Stimulated activated CD4-positive, alpha-beta T cell treated with anti-CD3 and anti-CD28 coated beads, Interleukin-4, amount 100 ng/mL, for 24 hours (primary cell): ENCODE results near the gene ZNF444.
"Not testable (repeated sequence)": the region's sequence is repeated elsewhere in the genome, so short reads cannot be mapped to it uniquely, and the experiment has no call there.

Experiments
- DNase-seq: peaks from one replicate; pipeline ENCODE4 v3.0.0-alpha.2; 2020

The ZNF444 gene

GRCh38 chr19:56148096-56148495 lies 7.0 kb downstream of the ZNF444 start:
- no peak for DNase-seq

GRCh38 chr19:56148955-56149655 lies 8.0 kb downstream of the ZNF444 start:
- not testable (repeated sequence) for DNase-seq

GRCh38 chr19:56149656-56150038 lies 8.6 kb downstream of the ZNF444 start:
- DNase-seq, result no peak

DNA sequence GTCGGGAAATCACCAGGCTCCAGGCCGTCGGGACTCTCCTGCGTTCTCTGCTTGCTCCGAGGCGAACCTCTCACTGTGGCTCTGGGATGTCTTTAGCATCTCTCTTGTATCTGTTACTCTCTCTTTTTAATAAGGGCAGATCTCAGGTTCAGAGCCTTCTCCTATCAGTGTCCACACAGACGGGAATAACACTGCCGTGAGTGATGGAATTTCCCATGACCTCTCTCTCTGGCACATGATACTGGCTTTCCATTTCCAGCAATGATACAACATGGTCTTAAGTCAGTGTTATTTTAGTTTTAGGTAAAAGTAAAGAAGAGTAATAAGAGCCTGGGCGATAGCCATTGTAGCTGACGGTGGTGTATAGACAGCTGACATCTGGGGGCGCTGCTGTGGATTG lies 9.3 kb downstream of the ZNF444 start:
- no peak for DNase-seq

GRCh38 chr19:56152644-56153043 lies 11.6 kb downstream of the ZNF444 start:
- no peak for DNase-seq

DNA sequence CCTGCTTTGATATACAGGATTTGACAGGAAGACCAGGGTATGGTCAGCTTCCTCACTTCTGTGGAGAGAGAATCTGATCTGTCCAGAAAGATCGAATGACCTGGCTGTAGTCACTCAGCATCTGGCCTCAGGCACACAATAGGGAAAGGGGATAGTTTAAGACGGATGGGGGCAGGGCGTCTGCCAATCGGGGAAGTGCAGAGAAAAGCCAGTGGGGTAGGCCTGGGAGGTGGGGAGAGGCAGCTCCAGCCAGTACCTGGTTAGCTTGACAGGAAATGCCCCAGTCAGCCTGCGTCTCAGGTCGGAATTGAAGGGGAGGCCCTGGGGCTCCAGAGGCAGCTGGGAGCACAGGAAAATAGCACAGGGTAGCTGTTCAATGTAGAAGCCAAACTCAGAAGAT lies 12.4 kb downstream of the ZNF444 start:
- DNase-seq, result no peak

- DNase-seq, result no peak
Observed at GRCh38 chr19:56155124-56155687, 14.1 kb downstream of the ZNF444 start.

- no peak for DNase-seq
Observed at GRCh38 chr19:56156768-56157167, 15.7 kb downstream of the ZNF444 start.

- DNase-seq, result no peak
Observed at GRCh38 chr19:56158170-56158757, 17.2 kb downstream of the ZNF444 start.

GRCh38 chr19:56159009-56159559 lies 18.0 kb downstream of the ZNF444 start:
- no peak for DNase-seq

DNA sequence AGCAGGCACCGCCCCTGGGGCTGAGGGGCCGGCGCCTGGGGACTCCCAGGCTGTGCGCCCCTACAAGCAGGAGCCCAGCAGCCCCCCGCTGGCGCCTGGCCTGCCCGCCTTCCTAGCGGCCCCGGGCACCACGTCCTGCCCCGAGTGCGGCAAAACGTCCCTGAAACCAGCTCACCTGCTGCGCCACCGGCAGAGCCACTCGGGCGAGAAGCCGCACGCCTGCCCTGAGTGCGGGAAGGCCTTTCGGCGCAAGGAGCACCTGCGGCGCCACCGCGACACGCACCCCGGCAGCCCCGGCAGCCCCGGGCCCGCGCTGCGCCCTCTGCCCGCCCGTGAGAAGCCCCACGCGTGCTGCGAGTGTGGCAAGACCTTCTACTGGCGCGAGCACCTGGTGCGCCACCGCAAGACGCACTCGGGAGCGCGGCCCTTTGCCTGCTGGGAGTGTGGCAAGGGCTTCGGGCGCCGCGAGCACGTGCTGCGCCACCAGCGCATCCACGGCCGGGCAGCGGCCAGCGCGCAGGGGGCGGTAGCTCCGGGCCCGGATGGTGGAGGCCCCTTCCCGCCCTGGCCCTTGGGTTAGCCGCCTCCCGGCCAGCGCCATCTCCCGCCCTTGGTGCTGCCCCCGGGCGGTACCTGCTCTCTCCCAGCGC lies 18.7 kb downstream of the ZNF444 start:
- DNase-seq, result no peak

GRCh38 chr19:56161534-56161933 lies 20.4 kb downstream of the ZNF444 start:
- no peak for DNase-seq

- peak; percentile 19 for DNase-seq
Observed at GRCh38 chr19:56162258-56162657, 21.2 kb downstream of the ZNF444 start.

GRCh38 chr19:56163097-56163496 lies 22.0 kb downstream of the ZNF444 start:
- DNase-seq, result no peak

GRCh38 chr19:56167064-56167578 lies 26.0 kb downstream of the ZNF444 start:
- DNase-seq, result no peak

GRCh38 chr19:56170261-56170660 lies 29.2 kb downstream of the ZNF444 start:
- DNase-seq, result no peak

- DNase-seq, result no peak
Observed at GRCh38 chr19:56174086-56174485, 33.0 kb downstream of the ZNF444 start.

GRCh38 chr19:56174550-56174949 lies 33.5 kb downstream of the ZNF444 start:
- DNase-seq, result no peak

DNA sequence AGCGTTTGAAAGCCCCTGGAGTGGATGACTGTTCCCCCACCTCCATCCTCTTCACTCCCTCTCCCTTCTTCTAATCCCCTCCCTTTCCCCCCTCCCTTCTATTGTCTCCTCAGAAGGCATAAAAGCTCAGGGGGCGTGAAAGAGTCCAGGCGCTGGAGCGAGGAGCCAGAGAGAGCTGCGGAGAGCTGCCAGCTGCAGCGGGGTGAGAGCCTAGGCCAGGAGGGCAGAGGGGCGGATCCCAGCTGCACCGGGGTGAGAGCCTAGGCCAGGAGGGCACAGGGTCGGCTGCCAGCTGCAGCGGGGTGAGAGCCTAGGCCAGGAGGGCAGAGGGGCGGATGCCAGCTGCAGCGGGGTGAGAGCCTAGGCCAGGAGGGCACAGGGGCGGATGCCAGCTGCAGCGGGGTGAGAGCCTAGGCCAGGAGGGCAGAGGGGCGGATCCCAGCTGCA lies 34.8 kb downstream of the ZNF444 start, which contains the start of gene GALP:
Gene GALP (plus strand): TSS at position 148 of the 447 bp plus-strand sequence. CDS start 1,101 bp downstream, outside the sequence.
- DNase-seq, result not testable (repeated sequence)

DNA sequence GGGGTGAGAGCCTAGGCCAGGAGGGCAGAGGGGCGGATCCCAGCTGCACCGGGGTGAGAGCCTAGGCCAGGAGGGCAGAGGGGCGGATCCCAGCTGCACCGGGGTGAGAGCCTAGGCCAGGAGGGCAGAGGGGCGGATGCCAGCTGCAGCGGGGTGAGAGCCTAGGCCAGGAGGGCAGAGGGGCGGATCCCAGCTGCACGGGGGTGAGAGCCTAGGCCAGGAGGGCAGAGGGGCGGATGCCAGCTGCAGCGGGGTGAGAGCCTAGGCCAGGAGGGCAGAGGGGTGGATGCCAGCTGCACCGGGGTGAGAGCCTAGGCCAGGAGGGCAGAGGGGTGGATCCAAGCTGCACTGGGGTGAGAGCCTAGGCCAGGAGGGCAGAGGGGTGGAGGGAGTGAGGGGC lies 35.2 kb downstream of the ZNF444 start:
- DNase-seq, result not testable (repeated sequence)

- DNase-seq, result no peak
Observed at GRCh38 chr19:56176881-56177280, 35.8 kb downstream of the ZNF444 start.

- DNase-seq, result no peak
Observed at GRCh38 chr19:56177564-56178243, 36.6 kb downstream of the ZNF444 start.

GRCh38 chr19:56189785-56190184 lies 48.7 kb downstream of the ZNF444 start:
- DNase-seq, result no peak
